HL-60/S4 (cell line): ENCODE results near the gene ZNF207.
"Not testable (repeated sequence)": the region's sequence is repeated elsewhere in the genome, so short reads cannot be mapped to it uniquely, and the experiment has no call there.

ENCODE experiments used
- in situ Hi-C: fragments of 300-500 bp; cut with MboI; formaldehyde crosslinking; loops from 2 replicates; pipeline ENCODE4 v1.14.3; 2022; ENCODE audit warnings: low sequenced_read_pairs

The ZNF207 gene

GRCh38 chr17:32385121-32385520, 35.2 kb downstream of the ZNF207 start:
- in situ Hi-C loops: no loop called here

- in situ Hi-C loops: no loop called here
Measured at GRCh38 chr17:32385971-32386370, 36.0 kb downstream of the ZNF207 start.

- in situ Hi-C loops: no loop called here
Measured at GRCh38 chr17:32386844-32387243, 36.9 kb downstream of the ZNF207 start.

- in situ Hi-C loops: not testable (repeated sequence)
Measured at GRCh38 chr17:32388128-32388527, 38.2 kb downstream of the ZNF207 start.

GRCh38 chr17:32388613-32389459, 38.9 kb downstream of the ZNF207 start:
- in situ Hi-C loops: no loop called here

- in situ Hi-C loops: no loop called here
Measured at GRCh38 chr17:32393904-32394303, 43.9 kb downstream of the ZNF207 start.

- in situ Hi-C loops: no loop called here
Measured at GRCh38 chr17:32396343-32396742, 46.4 kb downstream of the ZNF207 start.

GRCh38 chr17:32398946-32399345, 49.0 kb downstream of the ZNF207 start:
- in situ Hi-C loops: no loop called here

GRCh38 chr17:32410085-32410484, 60.1 kb downstream of the ZNF207 start:
- in situ Hi-C loops: not testable (repeated sequence)

GRCh38 chr17:32426894-32427293, 76.9 kb downstream of the ZNF207 start:
- in situ Hi-C loops: no loop called here

GRCh38 chr17:32429598-32429997, 79.6 kb downstream of the ZNF207 start:
- in situ Hi-C loops: no loop called here
